Measurements from ENCODE around the gene EPC2.

The EPC2 gene

GRCh38 chr2:148826791-148827190, 182.2 kb downstream of the EPC2 start:
- Histone ChIP-seq H3K4me3 (ENCODE audit: low read length) (no peak overlapping the region), H3K36me3 (ENCODE audit: control insufficient read depth, insufficient read depth, low read length) (no peaks in the 10 kb centered on the region), H3K4me1 (ENCODE audit: control insufficient read depth, insufficient read depth, low read length) (no peaks in the 10 kb centered on the region), H3K27me3 (ENCODE audit: control insufficient read depth, insufficient read depth, low read length) (no peaks in the 10 kb centered on the region), H3K27ac (ENCODE audit: low read length) (no peak overlapping the region), H3K9me3 (ENCODE audit: control insufficient read depth, insufficient read depth, low read length) (no peaks in the 10 kb centered on the region; the same call in 1 of the 2 replicates)
- no peak for DNase-seq (ENCODE audit: low read depth, low spot score)

- Histone ChIP-seq H3K36me3 (ENCODE audit: control insufficient read depth, insufficient read depth, low read length) (no peaks in the 10 kb centered on the region), H3K4me1 (ENCODE audit: control insufficient read depth, insufficient read depth, low read length) (no peaks in the 10 kb centered on the region), H3K27ac (ENCODE audit: low read length) (no peak overlapping the region), H3K27me3 (ENCODE audit: control insufficient read depth, insufficient read depth, low read length) (no peaks in the 10 kb centered on the region), H3K9me3 (ENCODE audit: control insufficient read depth, insufficient read depth, low read length) (no peaks in the 10 kb centered on the region; the same call in 1 of the 2 replicates), H3K4me3 (ENCODE audit: low read length) (no peak overlapping the region)
- no peak for DNase-seq (ENCODE audit: low read depth, low spot score)
- no CpG with 5 or more reads among the region's 2 CpGs for WGBS (ENCODE audit: insufficient coverage, insufficient read length)
Measured at GRCh38 chr2:148828941-148829340, 184.4 kb downstream of the EPC2 start.

GRCh38 chr2:148829618-148830017, 185.1 kb downstream of the EPC2 start:
- WGBS (ENCODE audit: insufficient coverage, insufficient read length), result no CpG with 5 or more reads among the region's 3 CpGs
- H3K36me3 ChIP-seq (ENCODE audit: control insufficient read depth, insufficient read depth, low read length), result no peaks in the 10 kb centered on the region

GRCh38 chr2:148832637-148833036, 188.1 kb downstream of the EPC2 start:
- no CpG with 5 or more reads among the region's 7 CpGs for WGBS (ENCODE audit: insufficient coverage, insufficient read length)
- 0 out of 2 replicates have a peak, but pooled peaks cover 2% of the 10 kb centered on the region for H3K27me3 ChIP-seq (ENCODE audit: control insufficient read depth, insufficient read depth, low read length)
- no peak overlapping the region for H3K27ac ChIP-seq (ENCODE audit: low read length)

More at GRCh38 chr2:148829618-148830017, 185.1 kb downstream of the EPC2 start:
- no peak for DNase-seq (ENCODE audit: low read depth, low spot score)
- H3K4me1 ChIP-seq (ENCODE audit: control insufficient read depth, insufficient read depth, low read length), result no peaks in the 10 kb centered on the region
- H3K4me3 ChIP-seq (ENCODE audit: low read length), result no peak overlapping the region
- H3K27me3 ChIP-seq (ENCODE audit: control insufficient read depth, insufficient read depth, low read length), result no peaks in the 10 kb centered on the region
- no peaks in the 10 kb centered on the region; the same call in 1 of the 2 replicates for H3K9me3 ChIP-seq (ENCODE audit: control insufficient read depth, insufficient read depth, low read length)
- no peak overlapping the region for H3K27ac ChIP-seq (ENCODE audit: low read length)

More at GRCh38 chr2:148832637-148833036, 188.1 kb downstream of the EPC2 start:
- Histone ChIP-seq H3K4me3 (ENCODE audit: low read length) (no peak overlapping the region), H3K4me1 (ENCODE audit: control insufficient read depth, insufficient read depth, low read length) (no peaks in the 10 kb centered on the region; the same call in 1 of the 2 replicates), H3K9me3 (ENCODE audit: control insufficient read depth, insufficient read depth, low read length) (no peaks in the 10 kb centered on the region), H3K36me3 (ENCODE audit: control insufficient read depth, insufficient read depth, low read length) (no peaks in the 10 kb centered on the region)
- no peak for DNase-seq (ENCODE audit: low read depth, low spot score)
